UCSD-AML1 (cell line): ENCODE measurements around the gene SUPT20HL1.
"Not testable (repeated sequence)": the region's sequence is repeated elsewhere in the genome, so short reads cannot be mapped to it uniquely, and the experiment has no call there.

Experiments
- DNase-seq: peaks from one replicate; lab custom pipeline; 2025; ENCODE audit not compliant: unreplicated experiment; lab: John Stamatoyannopoulos, UW

The SUPT20HL1 gene

GRCh38 chrX:24360272-24360671, at the start of gene SUPT20HL1:
SUPT20HL1 (plus strand) TSS chrX:24360639; CDS start chrX:24362761, 2,122 bp downstream.
- no peak for DNase-seq

DNA sequence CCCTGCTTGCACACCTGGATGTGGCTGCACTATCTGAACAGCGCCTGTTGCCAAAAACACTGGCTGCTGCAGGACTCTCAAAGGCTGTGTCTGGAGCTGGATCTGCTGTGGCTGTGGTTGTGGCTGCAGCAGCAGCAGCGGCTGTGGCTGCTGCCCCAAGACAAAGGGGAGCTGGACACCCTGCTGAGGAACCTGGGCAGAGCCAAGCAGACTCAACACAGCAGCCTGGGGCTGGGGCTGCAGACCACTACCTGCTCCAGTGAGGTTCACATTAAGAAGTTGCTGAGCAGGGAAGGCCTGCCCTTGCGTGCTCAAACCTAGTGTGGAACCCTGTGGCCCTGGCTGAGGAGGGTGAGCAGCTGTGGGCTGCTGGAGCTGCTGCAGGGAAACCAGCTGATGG, 49.5 kb upstream of the SUPT20HL1 start:
- not testable (repeated sequence) for DNase-seq

- DNase-seq = not testable (repeated sequence)
Observed at GRCh38 chrX:24311507-24312248, 48.8 kb upstream of the SUPT20HL1 start.

- not testable (repeated sequence) for DNase-seq
Observed at GRCh38 chrX:24312249-24312607, 48.2 kb upstream of the SUPT20HL1 start.

DNA sequence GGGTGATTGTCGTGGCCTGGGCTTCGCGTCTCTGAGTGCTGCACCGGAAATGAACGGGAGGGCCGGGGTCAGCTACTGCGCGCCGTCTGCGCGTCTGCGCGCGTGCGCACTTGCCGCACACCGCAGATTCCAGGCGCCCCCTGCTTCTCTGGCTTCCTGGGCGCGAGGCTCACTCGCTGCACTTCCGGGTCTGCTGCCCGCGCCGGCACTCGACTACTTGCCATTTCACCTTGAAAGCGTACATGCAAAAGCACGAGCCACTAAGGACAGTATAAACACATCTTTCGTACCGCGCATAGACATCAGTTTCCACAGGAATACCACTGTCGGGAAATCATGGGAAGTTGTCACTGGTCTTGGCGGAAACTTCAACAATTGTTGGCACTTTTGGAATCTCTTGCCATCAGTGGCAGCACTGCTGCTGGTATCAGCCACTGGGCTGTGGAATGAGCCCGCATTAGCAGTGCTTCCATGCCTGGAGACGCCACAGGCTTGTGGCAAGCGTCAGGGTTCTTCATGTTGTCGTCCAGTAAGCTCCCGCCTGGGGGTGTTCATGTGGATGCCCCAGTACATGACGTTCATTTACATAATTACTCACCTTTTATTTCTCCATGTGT, 46.3 kb upstream of the SUPT20HL1 start, which contains the start of gene SUPT20HL2:
Gene SUPT20HL2 (minus strand): TSS at position 51 of the 617 bp plus-strand sequence. CDS start 754 bp downstream, outside the sequence.
- DNase-seq = no peak

- DNase-seq = no peak
Observed at GRCh38 chrX:24316111-24316510, 44.3 kb upstream of the SUPT20HL1 start.

DNA sequence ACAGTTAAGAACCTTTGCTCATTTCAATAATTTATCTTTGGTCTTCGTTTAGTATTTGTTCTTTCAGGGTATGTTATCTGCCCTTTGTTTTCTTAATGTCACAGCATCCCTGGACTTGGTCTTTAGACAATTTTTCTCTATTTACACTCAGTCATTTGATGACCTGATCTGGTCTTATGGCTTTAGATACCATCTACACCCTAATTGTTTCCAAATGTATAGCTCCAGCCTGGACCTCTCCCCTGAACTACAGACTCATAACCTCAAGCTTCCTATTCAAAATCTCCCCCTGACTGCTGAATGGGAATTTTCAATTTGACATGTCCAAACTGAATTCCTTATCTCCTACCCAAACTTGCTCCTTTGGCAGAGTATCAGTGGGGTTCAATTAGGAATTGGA, 42.9 kb upstream of the SUPT20HL1 start:
- no peak for DNase-seq

DNA sequence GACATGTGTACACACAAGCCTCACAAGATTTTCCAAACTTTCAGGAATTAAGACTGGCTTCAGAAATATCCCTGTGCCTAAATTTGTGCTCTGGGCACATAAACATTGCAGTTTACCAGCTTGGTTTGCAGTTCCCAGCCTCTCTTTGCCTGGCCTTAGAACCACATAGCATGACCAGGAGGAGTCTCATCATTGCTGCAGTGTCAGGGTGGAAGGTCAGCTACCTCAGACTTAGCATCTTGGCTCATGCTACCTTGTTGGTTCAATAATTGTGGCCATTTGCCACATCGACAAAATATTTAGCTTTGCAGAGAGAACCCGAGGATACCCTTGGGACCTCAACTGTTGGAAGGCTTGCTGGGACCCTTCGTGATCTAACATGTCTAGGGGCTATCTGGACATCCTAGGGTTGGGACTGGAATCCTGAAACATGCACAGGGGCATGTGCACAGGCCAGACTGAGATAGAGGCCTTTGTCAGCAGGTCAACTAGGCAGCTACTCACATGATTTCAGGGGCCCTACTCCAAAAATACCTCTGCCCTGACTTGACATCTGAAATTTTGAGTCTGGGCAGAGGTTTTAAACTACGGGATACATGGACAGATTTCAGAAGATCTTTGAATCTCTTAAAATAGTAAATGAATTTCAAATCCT, 38.6 kb upstream of the SUPT20HL1 start:
- no peak for DNase-seq

DNA sequence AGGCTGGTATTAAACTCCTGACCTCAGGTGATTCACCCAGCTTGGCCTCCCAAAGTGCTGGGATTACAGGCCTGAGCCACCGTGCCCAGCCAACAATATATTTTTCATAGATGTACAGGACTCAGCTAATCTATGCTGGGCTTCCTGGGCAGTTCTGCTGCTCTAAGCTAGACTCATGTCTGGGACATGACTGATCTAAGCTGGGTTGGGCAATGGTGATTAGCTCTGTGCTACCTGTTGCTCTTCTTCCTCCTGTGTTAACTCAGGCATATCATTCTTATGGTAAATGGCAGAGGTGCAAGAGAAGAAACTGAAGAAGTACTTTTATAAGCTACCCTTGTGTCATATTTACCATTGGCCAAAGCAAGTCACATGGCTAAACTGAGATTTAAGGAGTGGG, 35.2 kb upstream of the SUPT20HL1 start:
- DNase-seq = no peak

DNA sequence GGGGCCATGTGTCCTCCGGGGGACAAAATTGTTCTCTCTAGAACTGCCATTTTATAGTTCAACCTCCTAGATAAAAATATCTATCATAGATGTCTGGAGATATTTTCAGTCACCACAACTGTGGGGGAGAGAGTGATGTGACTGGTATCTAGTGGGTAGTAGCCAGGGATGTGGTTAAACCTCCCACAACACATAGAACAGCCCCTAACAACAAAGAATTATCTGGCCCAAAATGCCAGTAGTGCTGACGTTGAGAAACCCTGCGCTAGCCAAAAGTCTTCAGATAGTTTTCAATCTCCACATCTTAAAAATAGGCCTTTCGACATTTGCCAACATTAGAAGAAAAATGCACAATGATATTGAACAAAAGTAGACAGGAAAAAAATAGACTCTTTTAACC, 27.6 kb upstream of the SUPT20HL1 start:
- DNase-seq = no peak

DNA sequence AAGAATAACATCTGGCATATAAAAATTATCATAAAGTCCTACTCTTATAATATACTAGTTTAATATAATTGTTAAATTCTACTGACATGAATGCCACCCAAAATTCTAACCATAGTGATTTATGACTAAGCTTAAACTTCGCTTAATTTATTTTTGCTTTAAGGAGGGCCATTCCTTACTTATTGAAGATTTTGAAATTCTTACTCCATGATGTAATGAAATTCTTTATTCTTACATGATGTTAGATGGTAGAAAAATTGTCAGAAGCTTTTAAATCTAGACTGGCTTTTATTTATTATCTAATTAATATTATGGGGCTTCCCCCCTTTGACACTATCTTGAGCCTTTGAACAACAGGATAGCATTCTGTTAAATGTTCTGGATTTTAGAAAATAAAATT, 27.1 kb upstream of the SUPT20HL1 start:
- DNase-seq = no peak

GRCh38 chrX:24334461-24334860, 26.0 kb upstream of the SUPT20HL1 start:
- DNase-seq = no peak

- DNase-seq = no peak
Observed at GRCh38 chrX:24335871-24336270, 24.6 kb upstream of the SUPT20HL1 start.

GRCh38 chrX:24339911-24340310, 20.5 kb upstream of the SUPT20HL1 start:
- no peak for DNase-seq

- DNase-seq = no peak
Observed at GRCh38 chrX:24340501-24340900, 19.9 kb upstream of the SUPT20HL1 start.

- DNase-seq = no peak
Observed at GRCh38 chrX:24341795-24342194, 18.6 kb upstream of the SUPT20HL1 start.

DNA sequence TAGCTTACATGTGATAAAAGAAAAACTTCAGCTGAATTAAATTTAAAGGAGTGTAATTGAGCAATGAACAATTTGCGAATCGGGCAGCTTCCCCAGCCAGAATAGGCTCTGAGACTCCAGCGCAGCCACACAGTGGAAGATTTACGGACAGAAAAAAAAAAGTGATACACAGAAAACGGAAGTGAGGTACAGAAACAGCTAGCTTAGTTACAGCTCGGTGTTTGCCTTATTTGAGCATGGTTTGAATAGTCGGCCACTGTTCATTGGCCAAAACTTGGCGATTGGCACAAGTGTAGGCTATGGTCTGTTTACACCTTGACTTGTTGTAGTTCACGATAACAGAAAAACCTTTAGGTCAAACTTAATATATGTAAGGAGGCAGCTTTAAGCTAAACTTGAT, 16.7 kb upstream of the SUPT20HL1 start:
- no peak for DNase-seq

DNA sequence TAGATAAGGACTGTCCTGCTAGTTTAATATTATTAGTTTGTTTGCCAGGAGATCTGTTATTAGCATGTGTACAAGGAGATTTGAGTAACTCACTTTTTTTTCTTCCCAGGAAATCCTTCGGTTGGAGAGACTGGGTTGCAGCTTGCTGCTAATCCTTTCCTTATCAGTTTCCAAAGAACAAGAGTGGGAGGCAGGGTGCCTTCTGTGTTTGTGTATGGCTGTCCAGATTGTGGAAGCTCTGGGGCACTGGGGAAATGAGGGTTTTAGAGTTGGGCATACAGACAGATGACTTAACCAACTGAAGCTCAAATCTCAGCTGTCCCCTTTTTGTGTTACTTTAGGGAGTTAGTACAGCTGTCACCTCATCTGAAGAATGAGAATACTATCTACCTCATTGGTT, 12.6 kb upstream of the SUPT20HL1 start:
- DNase-seq = no peak

- DNase-seq = no peak
Observed at GRCh38 chrX:24350217-24350616, 10.2 kb upstream of the SUPT20HL1 start.

GRCh38 chrX:24355095-24355494, 5.3 kb upstream of the SUPT20HL1 start:
- DNase-seq = no peak

GRCh38 chrX:24357106-24357505, 3.3 kb upstream of the SUPT20HL1 start:
- DNase-seq = no peak

GRCh38 chrX:24362089-24362745, 1.8 kb downstream of the SUPT20HL1 start:
- DNase-seq = not testable (repeated sequence)
